Neural progenitor cell (in vitro differentiated cells): ENCODE results near the gene G0S2.

Source experiments
- CTCF ChIP-seq: fragments of 200-600 bp; sonication (generic); IDR thresholded peaks from 2 replicates; pipeline ENCODE4 v1.5.1; 2017; ENCODE audit warnings: antibody characterized with exemption, mild to moderate bottlenecking
- EZH2 ChIP-seq: fragments of 200-600 bp; sonication (generic); IDR thresholded peaks from 2 replicates; pipeline ENCODE4 v1.6.1; 2017; ENCODE audit warnings: antibody characterized with exemption, mild to moderate bottlenecking, moderate library complexity

- TF ChIP-seq CTCF (no peak), EZH2 (no peak)
These were observed 17.1 kb downstream of the G0S2 start for GRCh38 chr1:209692296-209692695.
